ENCODE measurements around the gene ARL5C. TPM values are rescaled to one million over a fixed set of nuclear protein-coding genes. Genes with fewer than 3 reads are reported as not detected.

The ARL5C gene
- total RNA-seq, 1 experiment from 2014 or later: not detected

DNA sequence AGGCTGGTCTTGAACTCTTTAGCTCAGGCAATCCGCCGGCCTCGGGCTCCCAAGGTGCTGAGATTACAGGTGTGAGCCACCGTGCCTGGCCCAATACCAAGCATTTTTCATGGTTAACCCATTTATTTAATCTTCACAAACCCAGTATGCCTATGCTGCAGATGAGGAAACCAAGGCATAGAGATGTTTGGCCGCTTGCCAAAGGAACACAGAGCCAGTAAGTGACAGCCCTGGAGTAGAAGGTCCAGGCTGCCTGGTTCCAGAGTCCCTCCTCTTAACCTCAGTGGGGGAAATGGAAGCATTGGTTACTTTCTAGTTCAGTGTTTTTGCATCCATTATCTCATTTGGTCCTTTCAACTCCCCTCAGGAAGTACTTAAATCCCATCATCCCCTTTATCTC, 15.3 kb upstream of the ARL5C start:
- no peak overlapping the region for H3K4me3 ChIP-seq (ENCODE audit: low read depth, low read length)
- DNase-seq: no peak
- Mint-ChIP-seq H3K4me3 (ENCODE audit: unreplicated experiment) (no peak overlapping the region), H3K27ac (ENCODE audit: unreplicated experiment) (no peak overlapping the region), H3K36me3 (ENCODE audit: insufficient read depth, unreplicated experiment) (no peaks in the 10 kb centered on the region), H3K9me3 (ENCODE audit: unreplicated experiment) (no peaks in the 10 kb centered on the region), H3K4me1 (ENCODE audit: low read depth, unreplicated experiment) (no peaks in the 10 kb centered on the region), H3K27me3 (ENCODE audit: insufficient read depth, unreplicated experiment) (no peaks in the 10 kb centered on the region)
- no peaks in the 10 kb centered on the region for H3K9me3 ChIP-seq
- POLR2A ChIA-PET: no interaction called here
- CTCF ChIA-PET: interaction anchor here (0.6 to 0.7 kb wide), 2 partner anchors 63 to 110 kb away, joined by 3 to 8 read pairs; no protein-coding TSS in a partner anchor
- intact Hi-C loops (cut with micrococcal nuclease; ENCODE audit: unreplicated experiment): no loop called here
- TF ChIP-seq, protein P1, sequence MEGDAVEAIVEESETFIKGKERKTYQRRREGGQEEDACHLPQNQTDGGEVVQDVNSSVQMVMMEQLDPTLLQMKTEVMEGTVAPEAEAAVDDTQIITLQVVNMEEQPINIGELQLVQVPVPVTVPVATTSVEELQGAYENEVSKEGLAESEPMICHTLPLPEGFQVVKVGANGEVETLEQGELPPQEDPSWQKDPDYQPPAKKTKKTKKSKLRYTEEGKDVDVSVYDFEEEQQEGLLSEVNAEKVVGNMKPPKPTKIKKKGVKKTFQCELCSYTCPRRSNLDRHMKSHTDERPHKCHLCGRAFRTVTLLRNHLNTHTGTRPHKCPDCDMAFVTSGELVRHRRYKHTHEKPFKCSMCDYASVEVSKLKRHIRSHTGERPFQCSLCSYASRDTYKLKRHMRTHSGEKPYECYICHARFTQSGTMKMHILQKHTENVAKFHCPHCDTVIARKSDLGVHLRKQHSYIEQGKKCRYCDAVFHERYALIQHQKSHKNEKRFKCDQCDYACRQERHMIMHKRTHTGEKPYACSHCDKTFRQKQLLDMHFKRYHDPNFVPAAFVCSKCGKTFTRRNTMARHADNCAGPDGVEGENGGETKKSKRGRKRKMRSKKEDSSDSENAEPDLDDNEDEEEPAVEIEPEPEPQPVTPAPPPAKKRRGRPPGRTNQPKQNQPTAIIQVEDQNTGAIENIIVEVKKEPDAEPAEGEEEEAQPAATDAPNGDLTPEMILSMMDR (IDR thresholded peaks at IDR 0.05; ENCODE audit: insufficient read depth in 1 of 2, low read depth in 1 of 2, low read length in 1 of 2, severe bottlenecking in 1 of 2, unreplicated experiment in 1 of 2): no peak
- H3K36me3 ChIP-seq (ENCODE audit: control insufficient read depth, insufficient read depth, low read length): no peaks in the 10 kb centered on the region; the same call in 1 of the 2 replicates
- no peaks in the 10 kb centered on the region for H3K4me1 ChIP-seq
- H3K27me3 ChIP-seq (replicated peaks; ENCODE audit: control insufficient read depth, insufficient read depth, low read length): no peaks in the 10 kb centered on the region
- no TSS peak for BruUV-seq (replicated peaks)

DNA sequence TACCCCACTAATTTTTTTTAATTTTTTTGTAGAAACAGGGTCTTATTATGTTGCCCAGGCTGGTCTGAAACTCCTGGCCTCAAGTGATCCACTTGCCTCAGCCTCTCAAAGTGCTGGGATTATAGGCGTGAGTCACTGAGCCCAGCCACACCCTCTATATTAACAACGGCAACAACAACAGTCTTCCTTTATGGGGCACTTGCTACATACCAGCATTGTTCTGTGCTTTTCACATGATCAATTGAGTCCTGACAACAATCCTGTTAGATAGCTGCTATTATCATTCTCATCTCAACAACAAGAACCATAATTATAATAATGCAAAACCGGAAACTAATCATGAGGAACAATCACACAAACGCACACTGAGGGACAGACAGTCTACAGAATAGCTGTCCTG, 12.6 kb upstream of the ARL5C start:
- no peaks in the 10 kb centered on the region for H3K4me1 Mint-ChIP-seq (ENCODE audit: low read depth, unreplicated experiment)
- BruUV-seq (replicated peaks): no TSS peak
- intact Hi-C loops (cut with micrococcal nuclease; ENCODE audit: unreplicated experiment): no loop called here
- no peak for DNase-seq
- H3K36me3 ChIP-seq (ENCODE audit: control insufficient read depth, insufficient read depth, low read length): no peaks in the 10 kb centered on the region
- no peaks in the 10 kb centered on the region for H3K4me1 ChIP-seq
- TF ChIP-seq, protein P1 (IDR thresholded peaks at IDR 0.05; ENCODE audit: insufficient read depth in 1 of 2, low read depth in 1 of 2, low read length in 1 of 2, severe bottlenecking in 1 of 2, unreplicated experiment in 1 of 2): no peak
- H3K9me3 ChIP-seq: no peaks in the 10 kb centered on the region
- H3K27me3 Mint-ChIP-seq (ENCODE audit: insufficient read depth, unreplicated experiment): no peaks in the 10 kb centered on the region
- no peaks in the 10 kb centered on the region for H3K36me3 Mint-ChIP-seq (ENCODE audit: insufficient read depth, unreplicated experiment)
- no peak overlapping the region for H3K27ac Mint-ChIP-seq (ENCODE audit: unreplicated experiment)
- ChIA-PET CTCF (no interaction called here), POLR2A (no interaction called here)
- no peak overlapping the region for H3K4me3 ChIP-seq (ENCODE audit: low read depth, low read length)
- no peak overlapping the region for H3K4me3 Mint-ChIP-seq (ENCODE audit: unreplicated experiment)
- no peaks in the 10 kb centered on the region for H3K9me3 Mint-ChIP-seq (ENCODE audit: unreplicated experiment)
- H3K27me3 ChIP-seq (replicated peaks; ENCODE audit: control insufficient read depth, insufficient read depth, low read length): no peaks in the 10 kb centered on the region

DNA sequence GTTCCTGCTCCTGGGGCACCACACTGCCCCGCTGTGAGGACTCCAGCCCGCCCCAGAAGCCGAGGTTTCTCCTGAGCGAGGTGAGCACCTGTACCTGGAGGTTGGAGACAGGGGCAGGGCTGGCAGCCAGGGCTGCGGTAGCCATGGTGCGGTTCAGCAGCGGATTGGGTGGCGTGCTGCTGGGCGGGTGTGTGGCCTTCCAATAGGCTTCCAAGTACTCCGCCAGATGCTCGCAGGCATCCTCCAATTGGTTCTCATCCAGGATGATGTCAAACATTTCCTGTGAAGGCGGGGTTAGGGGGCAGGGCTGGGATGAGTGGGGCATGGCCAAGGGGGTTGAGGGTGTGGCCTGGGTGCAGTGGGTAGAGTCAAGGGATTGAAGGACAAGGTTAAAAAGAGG, 11.3 kb upstream of the ARL5C start:
- no peak overlapping the region for H3K27ac Mint-ChIP-seq (ENCODE audit: unreplicated experiment)
- no peaks in the 10 kb centered on the region for H3K4me1 ChIP-seq
- intact Hi-C loops (cut with micrococcal nuclease; ENCODE audit: unreplicated experiment): no loop called here
- POLR2A ChIA-PET: no interaction called here
- H3K36me3 Mint-ChIP-seq (ENCODE audit: insufficient read depth, unreplicated experiment): peaks cover 7% of the 10 kb centered on the region
- no peaks in the 10 kb centered on the region for H3K9me3 ChIP-seq
- no peaks in the 10 kb centered on the region for H3K4me1 Mint-ChIP-seq (ENCODE audit: low read depth, unreplicated experiment)
- H3K27me3 Mint-ChIP-seq (ENCODE audit: insufficient read depth, unreplicated experiment): no peaks in the 10 kb centered on the region
- TF ChIP-seq, protein P1 (IDR thresholded peaks at IDR 0.05; ENCODE audit: insufficient read depth in 1 of 2, low read depth in 1 of 2, low read length in 1 of 2, severe bottlenecking in 1 of 2, unreplicated experiment in 1 of 2): no peak
- no TSS peak for BruUV-seq (replicated peaks)
- H3K9me3 Mint-ChIP-seq (ENCODE audit: unreplicated experiment): no peaks in the 10 kb centered on the region
- H3K4me3 Mint-ChIP-seq (ENCODE audit: unreplicated experiment): no peak overlapping the region
- H3K4me3 ChIP-seq (ENCODE audit: low read depth, low read length): no peak overlapping the region
- DNase-seq: peak; percentile 30 to 61
- CTCF ChIA-PET: no interaction called here
- H3K36me3 ChIP-seq (ENCODE audit: control insufficient read depth, insufficient read depth, low read length): no peaks in the 10 kb centered on the region
- H3K27me3 ChIP-seq (replicated peaks; ENCODE audit: control insufficient read depth, insufficient read depth, low read length): no peaks in the 10 kb centered on the region

All from Caco-2 (cell line).